HCT116 (cell line): ENCODE results near the gene TAS1R2. TPM values are rescaled to one million over a fixed set of nuclear protein-coding genes. Genes with fewer than 3 reads are reported as not detected.
A peak's percentile ranks its signal among the peaks of the same experiment; 100 is the strongest.
"Not testable (repeated sequence)": the region's sequence is repeated elsewhere in the genome, so short reads cannot be mapped to it uniquely, and the experiment has no call there.

Experiments used
- ATAC-seq: fragments of 200-7000 bp; cut with Tn5 transposase; 2 replicates; pipeline ENCODE4 v1.9.1; 2020; ENCODE audit warnings: mild to moderate bottlenecking, moderate library complexity
- BruUV-seq: library from RNA; stranded (reverse); fragments of 400-500 nt; replicated peaks from 2 replicates; lab custom pipeline; 2021; lab: Mats Ljungman, UMichigan
- CTCF ChIA-PET: fragments of 300-600 bp; sonication (Branson Sonifier 250); formaldehyde crosslinking; loops from one replicate; lab custom pipeline; 2021; ENCODE audit warnings: antibody characterized with exemption; lab: Charles Lee
- POLR2A ChIA-PET: fragments of 300-600, 350-600 bp; sonication (Branson Sonifier 250); formaldehyde crosslinking; loops from one replicate; lab custom pipeline; 2021; ENCODE audit warnings: antibody characterized with exemption; lab: Charles Lee
- RAD21 ChIA-PET, 2 experiments: fragments of 300-600 bp; sonication (Branson Sonifier 250); formaldehyde crosslinking; loops; one replicate each; lab custom pipeline; 2023; ENCODE audit warnings: low total read pairs in 2 of 2; ENCODE audit not compliant: uncharacterized antibody in 2 of 2, unreplicated experiment in 2 of 2, low non-redundant PET in 1 of 2; lab: Charles Lee
- DNase-seq: peaks from one replicate; pipeline ENCODE4 v3.0.0-alpha.2; 2010; ENCODE audit warnings: low read depth, low spot score
- H2AFZ ChIP-seq: fragments of 200-600 bp; shearing (Covaris generic), sonication (generic); 2 replicates; pipeline ENCODE4 v1.6.1; 2017; ENCODE audit warnings: low read depth, mixed run types, mixed read lengths, antibody characterized with exemption, low read length; ENCODE audit not compliant: poor library complexity, severe bottlenecking
- H3K27ac ChIP-seq: 2 replicates; pipeline ENCODE4 v1.5.1; 2012; ENCODE audit warnings: low read depth, low read length
- H3K27me3 ChIP-seq: fragments of 200-600 bp; sonication (generic); 2 replicates; pipeline ENCODE4 v1.6.1; 2016; ENCODE audit warnings: mixed run types, low read length, mixed read lengths; ENCODE audit not compliant: insufficient read depth
- H3K36me3 ChIP-seq, 2 experiments: fragments of 200-500 bp in 1 of 2; fragments of 200-600 bp in 1 of 2; sonication (Bioruptor generic) in 1 of 2; sonication (generic) in 1 of 2; 2 replicates each; pipeline versions ENCODE4 v1.5.1 to v1.6.1; 2014 to 2016; ENCODE audit warnings: low read length in 2 of 2, inconsistent platforms in 1 of 2, mixed read lengths in 1 of 2, mixed run types in 1 of 2; ENCODE audit not compliant: insufficient read depth in 2 of 2, control insufficient read depth in 1 of 2
- H3K4me1 ChIP-seq, 2 experiments: fragments of 200-600 bp in 1 of 2; sonication (generic) in 1 of 2; 2 replicates each; pipeline versions ENCODE4 v1.5.1 to v1.6.1; 2012 to 2017; ENCODE audit warnings: low read length in 2 of 2, inconsistent platforms in 1 of 2, mild to moderate bottlenecking in 1 of 2, mixed read lengths in 1 of 2, mixed run types in 1 of 2, moderate library complexity in 1 of 2; ENCODE audit not compliant: insufficient read depth in 2 of 2, control insufficient read depth in 1 of 2
- H3K4me2 ChIP-seq: fragments of 200-600 bp; sonication (generic); 2 replicates; pipeline ENCODE4 v1.6.1; 2017; ENCODE audit warnings: mixed run types, low read length, mixed read lengths
- H3K4me3 ChIP-seq, 2 experiments: fragments of 200-600 bp in 1 of 2; sonication (generic) in 1 of 2; replicated peaks in 1 of 2; 2 replicates each; pipeline ENCODE4 v1.5.1; 2011 to 2016; ENCODE audit warnings: low read length in 2 of 2, control low read depth in 1 of 2, low read depth in 1 of 2, mild to moderate bottlenecking in 1 of 2, mixed read lengths in 1 of 2, mixed run types in 1 of 2
- H3K79me2 ChIP-seq: fragments of 200-600 bp; sonication (generic); 2 replicates; pipeline ENCODE4 v1.6.1; 2017; ENCODE audit warnings: mild to moderate bottlenecking, mixed run types, low read length, moderate library complexity, mixed read lengths; ENCODE audit not compliant: insufficient read depth
- H3K9ac ChIP-seq: fragments of 200-600 bp; sonication (generic); 2 replicates; pipeline ENCODE4 v1.6.1; 2016; ENCODE audit warnings: low read length, mixed read lengths
- H3K9me2 ChIP-seq: fragments of 200-600 bp; sonication (generic), shearing (Covaris generic); 2 replicates; pipeline ENCODE4 v1.6.1; 2017; ENCODE audit warnings: mixed run types, mild to moderate bottlenecking, moderate library complexity; ENCODE audit not compliant: insufficient read depth
- H3K9me3 ChIP-seq, 2 experiments: fragments of 200-500 bp in 1 of 2; fragments of 200-600 bp in 1 of 2; sonication (Bioruptor generic) in 1 of 2; sonication (generic) in 1 of 2; 2 replicates each; pipeline ENCODE4 v1.6.1; 2014 to 2017; ENCODE audit warnings: low read length in 2 of 2, mixed read lengths in 2 of 2, inconsistent platforms in 1 of 2, low read depth in 1 of 2, mild to moderate bottlenecking in 1 of 2, mixed run types in 1 of 2, moderate library complexity in 1 of 2; ENCODE audit not compliant: control insufficient read depth in 1 of 2, insufficient read depth in 1 of 2
- H4K20me1 ChIP-seq: fragments of 200-600 bp; sonication (generic), shearing (Covaris generic); 2 replicates; pipeline ENCODE4 v1.6.1; 2017; ENCODE audit warnings: mixed run types, mild to moderate bottlenecking, moderate library complexity; ENCODE audit not compliant: insufficient read depth
- EZH2phosphoT487 ChIP-seq: fragments of 200-600 bp; IDR thresholded peaks from 2 replicates; pipeline ENCODE4 v1.6.1; 2018; ENCODE audit warnings: antibody characterized with exemption, borderline replicate concordance
- FOSL1 ChIP-seq: IDR thresholded peaks from 2 replicates; pipeline ENCODE4 v1.6.1; 2012; ENCODE audit warnings: low read depth
- YY1 ChIP-seq: IDR thresholded peaks from 2 replicates; pipeline ENCODE4 v1.6.1; 2011; ENCODE audit warnings: low read length, low read depth, moderate library complexity, mild to moderate bottlenecking; ENCODE audit not compliant: insufficient replicate concordance; ENCODE audit errors: extremely low read depth
- intact Hi-C: fragments of 100-400 bp; cut with micrococcal nuclease; formaldehyde crosslinking; loops from 2 replicates; pipeline ENCODE4 v1.10.0; 2022
- total RNA-seq: library from RNA; stranded (reverse); gene quantifications from one replicate; pipeline ENCODE4 v1.2.1, GENCODE V29; 2021; ENCODE audit not compliant: unreplicated experiment

Gene TAS1R2
- total RNA-seq, 1 experiment from 2014 or later = not detected

- DNase-seq = peak; percentile 22
- TF ChIP-seq EZH2phosphoT487 (no peak), YY1 (no peak), FOSL1 (no peak)
- Histone ChIP-seq H3K9me2 (no peaks in the 10 kb centered on the region), H3K36me3 (no peaks in the 10 kb centered on the region), H3K4me2 (peak overlapping the region; percentile 26; the same call in 1 of the 2 replicates), H4K20me1 (no peaks in the 10 kb centered on the region), H3K4me1 (peaks cover 0 to 4% of the 10 kb centered on the region in 2 experiments; a peak in 2 of 4 replicates), H3K4me3 (no peak overlapping the region), H2AFZ (no peak overlapping the region), H3K9ac (no peak overlapping the region), H3K9me3 (no peaks in the 10 kb centered on the region), H3K27ac (no peak overlapping the region), H3K27me3 (peaks cover 12% of the 10 kb centered on the region), H3K79me2 (no peaks in the 10 kb centered on the region)
- ATAC-seq = peak; percentile 94
- no TSS peak for BruUV-seq
- POLR2A ChIA-PET = no interaction called here
- RAD21 ChIA-PET = no interaction called here
- CTCF ChIA-PET = interaction anchor here (1.2 kb wide), 1 partner anchor 39 kb away, joined by 4 read pairs; no protein-coding TSS in a partner anchor
- intact Hi-C loops = no loop called here
Measured at GRCh38 chr1:18836654-18837053, 22.8 kb downstream of the TAS1R2 start.

- H3K4me3 ChIP-seq, ATAC-seq, H3K4me1 ChIP-seq, H3K9me2 ChIP-seq, H3K4me2 ChIP-seq, POLR2A ChIA-PET, H3K79me2 ChIP-seq, H2AFZ ChIP-seq, H3K36me3 ChIP-seq, H3K9me3 ChIP-seq, intact Hi-C loops, DNase-seq, RAD21 ChIA-PET, H3K9ac ChIP-seq, H4K20me1 ChIP-seq, H3K27ac ChIP-seq, BruUV-seq: not testable (repeated sequence)
- CTCF ChIA-PET = interaction anchor here (1.0 kb wide), 1 partner anchor 11 kb away, joined by 3 read pairs; no protein-coding TSS in a partner anchor
- H3K27me3 ChIP-seq = peaks cover 12% of the 10 kb centered on the region
Measured at GRCh38 chr1:18832319-18832718, 27.1 kb downstream of the TAS1R2 start.
